ENCODE data around the gene CDH23. TPM values are rescaled to one million over a fixed set of nuclear protein-coding genes. Genes with fewer than 3 reads are reported as not detected.

The CDH23 gene
- polyA plus RNA-seq, 1 donor from 2014 or later: 6.6 TPM

GRCh38 chr10:71821909-71822763 lies 425.4 kb downstream of the CDH23 start:
- no peak for TF ChIP-seq REST (IDR thresholded peaks at IDR 0.05; ENCODE audit: borderline replicate concordance)
- TF ChIP-seq POLR2AphosphoS5 (IDR thresholded peaks at IDR 0.05): no peak
- no peak for TF ChIP-seq EP300 (conservative IDR thresholded peaks at IDR 0.05; ENCODE audit: poor library complexity, severe bottlenecking)
- no peak for TF ChIP-seq TAF1 (IDR thresholded peaks at IDR 0.05; ENCODE audit: low read depth)
- TF ChIP-seq MXI1 (conservative IDR thresholded peaks at IDR 0.05; ENCODE audit: poor library complexity, severe bottlenecking): no peak
- TF ChIP-seq RAD21 (conservative IDR thresholded peaks at IDR 0.05): no peak
- Histone ChIP-seq H3K4me2 (ENCODE audit: low read length) (no peak overlapping the region), H3K9me3 (ENCODE audit: low read length) (no peaks in the 10 kb centered on the region), H3K36me3 (ENCODE audit: insufficient read depth, low read length) (peaks cover 9% of the 10 kb centered on the region), H3K4me3 (ENCODE audit: low read length) (no peak overlapping the region), H2AFZ (ENCODE audit: low read depth, low read length) (no peak overlapping the region), H4K20me1 (ENCODE audit: insufficient read depth) (no peaks in the 10 kb centered on the region), H3K27me3 (ENCODE audit: insufficient read depth, low read depth, low read length) (no peaks in the 10 kb centered on the region), H3K79me2 (replicated peaks; ENCODE audit: insufficient read depth, low read length) (no peaks in the 10 kb centered on the region), H3K27ac (ENCODE audit: low read length) (no peak overlapping the region), H3F3A (ENCODE audit: insufficient read depth, low read length, poor library complexity, severe bottlenecking) (no peaks in the 10 kb centered on the region), H3K9ac (ENCODE audit: low read length) (no peak overlapping the region), H3K9me2 (ENCODE audit: insufficient read depth, low read length) (no peaks in the 10 kb centered on the region)

GRCh38 chr10:71823356-71823755 lies 426.6 kb downstream of the CDH23 start:
- Histone ChIP-seq H2AFZ (ENCODE audit: low read depth, low read length) (no peak overlapping the region), H3K9me3 (ENCODE audit: low read length) (no peaks in the 10 kb centered on the region), H3K27me3 (ENCODE audit: insufficient read depth, low read depth, low read length) (no peaks in the 10 kb centered on the region), H3K9me2 (ENCODE audit: insufficient read depth, low read length) (no peaks in the 10 kb centered on the region), H3K4me2 (ENCODE audit: low read length) (no peak overlapping the region), H3K9ac (ENCODE audit: low read length) (no peak overlapping the region), H4K20me1 (ENCODE audit: insufficient read depth) (no peaks in the 10 kb centered on the region), H3K79me2 (replicated peaks; ENCODE audit: insufficient read depth, low read length) (no peaks in the 10 kb centered on the region), H3K36me3 (ENCODE audit: insufficient read depth, low read length) (peaks cover 9% of the 10 kb centered on the region), H3K27ac (ENCODE audit: low read length) (no peak overlapping the region), H3K4me3 (ENCODE audit: low read length) (no peak overlapping the region), H3F3A (ENCODE audit: insufficient read depth, low read length, poor library complexity, severe bottlenecking) (no peaks in the 10 kb centered on the region)
- TF ChIP-seq, protein P1, sequence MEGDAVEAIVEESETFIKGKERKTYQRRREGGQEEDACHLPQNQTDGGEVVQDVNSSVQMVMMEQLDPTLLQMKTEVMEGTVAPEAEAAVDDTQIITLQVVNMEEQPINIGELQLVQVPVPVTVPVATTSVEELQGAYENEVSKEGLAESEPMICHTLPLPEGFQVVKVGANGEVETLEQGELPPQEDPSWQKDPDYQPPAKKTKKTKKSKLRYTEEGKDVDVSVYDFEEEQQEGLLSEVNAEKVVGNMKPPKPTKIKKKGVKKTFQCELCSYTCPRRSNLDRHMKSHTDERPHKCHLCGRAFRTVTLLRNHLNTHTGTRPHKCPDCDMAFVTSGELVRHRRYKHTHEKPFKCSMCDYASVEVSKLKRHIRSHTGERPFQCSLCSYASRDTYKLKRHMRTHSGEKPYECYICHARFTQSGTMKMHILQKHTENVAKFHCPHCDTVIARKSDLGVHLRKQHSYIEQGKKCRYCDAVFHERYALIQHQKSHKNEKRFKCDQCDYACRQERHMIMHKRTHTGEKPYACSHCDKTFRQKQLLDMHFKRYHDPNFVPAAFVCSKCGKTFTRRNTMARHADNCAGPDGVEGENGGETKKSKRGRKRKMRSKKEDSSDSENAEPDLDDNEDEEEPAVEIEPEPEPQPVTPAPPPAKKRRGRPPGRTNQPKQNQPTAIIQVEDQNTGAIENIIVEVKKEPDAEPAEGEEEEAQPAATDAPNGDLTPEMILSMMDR (IDR thresholded peaks at IDR 0.05; ENCODE audit: poor library complexity, severe bottlenecking): no peak
- TF ChIP-seq REST (IDR thresholded peaks at IDR 0.05; ENCODE audit: borderline replicate concordance) (no peak), RAD21 (conservative IDR thresholded peaks at IDR 0.05) (no peak), POLR2AphosphoS5 (IDR thresholded peaks at IDR 0.05) (no peak)

Measured in neural cell (in vitro differentiated cells).